SK-N-SH (cell line): ENCODE data around the gene PHC2. TPM values are rescaled to one million over a fixed set of nuclear protein-coding genes. Genes with fewer than 3 reads are reported as not detected.

ENCODE experiments used
- CTCF ChIA-PET: fragments of 300-600, 350-600 bp; formaldehyde crosslinking; extraction: SDS; loops from one replicate; lab custom pipeline; 2021; lab: Yijun Ruan, JAX
- POLR2A ChIA-PET: fragments of 350-600 bp; sonication (Branson Sonifier 250); formaldehyde crosslinking; extraction: SDS; loops from one replicate; lab custom pipeline; 2020; ENCODE audit warnings: antibody characterized with exemption, inconsistent platforms; lab: Yijun Ruan, JAX
- DNase-seq: peaks from one replicate; pipeline ENCODE4 v3.0.0; 2012
- H2AFZ ChIP-seq: fragments of 200-600 bp; sonication (generic); 2 replicates; pipeline ENCODE4 v1.8.1; 2016; ENCODE audit warnings: antibody characterized with exemption, mild to moderate bottlenecking, low read depth
- H3F3A ChIP-seq: fragments of 200-600 bp; sonication (generic); replicated peaks from 2 replicates; pipeline ENCODE3; 2016; ENCODE audit warnings: antibody characterized with exemption, mild to moderate bottlenecking; ENCODE audit not compliant: insufficient read depth
- H3K27ac ChIP-seq, 2 experiments: fragments of 200-500 bp in 1 of 2; fragments of 200-600 bp in 1 of 2; sonication (Bioruptor generic) in 1 of 2; sonication (generic), shearing (Covaris generic) in 1 of 2; 2 replicates each; pipeline versions ENCODE4 v1.5.1 to v1.6.1; 2014 to 2016; ENCODE audit warnings: low read depth in 2 of 2, inconsistent platforms in 1 of 2, low read length in 1 of 2, mild to moderate bottlenecking in 1 of 2, mixed read lengths in 1 of 2
- H3K27me3 ChIP-seq: fragments of 200-600 bp; sonication (generic), shearing (Covaris generic); 2 replicates; pipeline ENCODE4 v1.6.1; 2016; ENCODE audit warnings: mixed run types; ENCODE audit not compliant: insufficient read depth
- H3K36me3 ChIP-seq, 2 experiments: fragments of 200-500 bp in 1 of 2; fragments of 200-600 bp in 1 of 2; sonication (Bioruptor generic) in 1 of 2; sonication (generic) in 1 of 2; replicated peaks in 1 of 2; 2 replicates each; pipeline versions ENCODE3 to v1.5.1; 2014 to 2016; ENCODE audit warnings: low read length in 1 of 2, mild to moderate bottlenecking in 1 of 2; ENCODE audit not compliant: insufficient read depth in 2 of 2, control insufficient read depth in 1 of 2
- H3K4me1 ChIP-seq, 2 experiments: fragments of 200-500 bp in 1 of 2; fragments of 200-600 bp in 1 of 2; sonication (Bioruptor generic) in 1 of 2; sonication (generic), shearing (Covaris generic) in 1 of 2; 2 replicates each; pipeline versions ENCODE4 v1.5.1 to v1.6.1; 2014 to 2016; ENCODE audit warnings: low read depth in 1 of 2, low read length in 1 of 2, mixed run types in 1 of 2; ENCODE audit not compliant: insufficient read depth in 2 of 2, control insufficient read depth in 1 of 2
- H3K4me2 ChIP-seq: fragments of 200-600 bp; sonication (generic), shearing (Covaris generic); 2 replicates; pipeline ENCODE4 v1.6.1; 2017; ENCODE audit warnings: mixed run types
- H3K4me3 ChIP-seq, 2 experiments: fragments of 200-500 bp in 1 of 2; fragments of 200-600 bp in 1 of 2; sonication (Bioruptor generic) in 1 of 2; sonication (generic), shearing (Covaris generic) in 1 of 2; 2 replicates each; pipeline versions ENCODE4 v1.5.1 to v1.8.1; 2014 to 2016; ENCODE audit warnings: low read depth in 2 of 2, inconsistent platforms in 1 of 2, low read length in 1 of 2, mild to moderate bottlenecking in 1 of 2, mixed read lengths in 1 of 2, moderate library complexity in 1 of 2
- H3K79me2 ChIP-seq: fragments of 200-600 bp; sonication (generic); 2 replicates; pipeline ENCODE4 v1.8.1; 2017; ENCODE audit warnings: mild to moderate bottlenecking; ENCODE audit not compliant: insufficient read depth
- H3K9ac ChIP-seq: fragments of 200-600 bp; sonication (generic); 2 replicates; pipeline ENCODE4 v1.6.1; 2017; ENCODE audit warnings: mixed run types
- H3K9me2 ChIP-seq: fragments of 200-600 bp; sonication (generic); 2 replicates; pipeline ENCODE4 v1.6.1; 2017; ENCODE audit warnings: mixed run types
- H3K9me3 ChIP-seq: fragments of 200-600 bp; sonication (generic); 2 replicates; pipeline ENCODE4 v1.6.1; 2017; ENCODE audit warnings: mixed run types, mild to moderate bottlenecking, moderate library complexity
- H4K20me1 ChIP-seq: fragments of 200-600 bp; sonication (generic); 2 replicates; pipeline ENCODE4 v1.6.1; 2017; ENCODE audit warnings: mild to moderate bottlenecking, mixed run types; ENCODE audit not compliant: insufficient read depth
- GATA2 ChIP-seq: sonication (generic); formaldehyde crosslinking; IDR thresholded peaks from 2 replicates; pipeline ENCODE4 v1.5.0; 2020; ENCODE audit warnings: mild to moderate bottlenecking, missing genetic modification reagents
- NFIC ChIP-seq: IDR thresholded peaks from 2 replicates; pipeline ENCODE4 v1.4.0; 2012; ENCODE audit warnings: borderline replicate concordance
- RCOR1 ChIP-seq: fragments of 150-350 bp; IDR thresholded peaks from 2 replicates; pipeline ENCODE4 v1.6.1; 2017; ENCODE audit warnings: antibody characterized with exemption, low read length
- RXRA ChIP-seq: IDR thresholded peaks from 2 replicates; pipeline ENCODE4 v1.4.0; 2012; ENCODE audit warnings: low read depth, mild to moderate bottlenecking, borderline replicate concordance
- SMC3 ChIP-seq: IDR thresholded peaks from 2 replicates; pipeline ENCODE4 v1.6.1; 2012; ENCODE audit warnings: low read depth, low read length, improper control_type of control experiment
- TEAD4 ChIP-seq: IDR thresholded peaks from 2 replicates; pipeline ENCODE4 v1.4.0; 2012; ENCODE audit warnings: mild to moderate bottlenecking, borderline replicate concordance; ENCODE audit not compliant: insufficient read depth
- WGBS: methylation state at CpG from one replicate; pipeline ENCODE4 v1.1.6; 2017; ENCODE audit warnings: low lambda C conversion rate; 5-methylcytosine and 5-hydroxymethylcytosine counted together
- polyA plus RNA-seq, 3 experiments: library from polyadenylated mRNA; depleted of rRNA; stranded (reverse); fragments of >200 nt; gene quantifications; 2 replicates each; pipeline ENCODE4 v1.2.3, GENCODE V29; 2012
- TF ChIP-seq, protein P1 (sequence below): fragments of 200-600 bp; sonication (generic); IDR thresholded peaks from 2 replicates; pipeline ENCODE4 v1.6.1; 2017; ENCODE audit warnings: antibody characterized with exemption, mild to moderate bottlenecking, moderate library complexity
- TF ChIP-seq, protein P2 (sequence below): IDR thresholded peaks from 2 replicates; pipeline ENCODE4 v1.4.0; 2012; ENCODE audit warnings: low read depth

Gene PHC2
- polyA plus RNA-seq, 1 of the 3 experiments (the other 2 are of a cell fraction), result 98.7 TPM

DNA sequence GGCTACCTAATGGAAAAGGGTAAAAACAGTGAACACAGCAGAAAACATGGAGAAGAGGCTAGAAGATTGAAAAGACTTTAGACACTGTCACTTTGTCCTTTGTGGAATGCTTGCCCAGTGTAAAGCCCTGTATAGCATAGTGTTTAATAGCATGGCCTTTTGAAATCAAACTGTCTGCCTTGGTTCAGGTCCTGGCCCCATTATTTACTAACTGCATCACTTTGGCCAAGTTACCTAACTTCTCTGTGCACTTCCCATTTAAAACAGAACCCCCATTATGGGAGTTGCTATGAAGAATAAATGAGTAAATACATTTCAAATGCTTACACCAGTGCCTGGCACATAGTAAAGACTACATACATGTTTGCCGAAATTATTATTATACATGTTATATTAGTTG, 12.1 kb downstream of the PHC2 start:
- Histone ChIP-seq H3F3A (peaks cover 39% of the 10 kb centered on the region), H4K20me1 (no peaks in the 10 kb centered on the region), H3K36me3 (peaks cover 0 to 27% of the 10 kb centered on the region in 2 experiments), H3K4me3 (no peak overlapping the region), H3K27ac (no peak overlapping the region), H3K4me2 (no peak overlapping the region), H3K9me2 (no peaks in the 10 kb centered on the region), H3K9ac (no peak overlapping the region), H3K9me3 (peaks cover 38% of the 10 kb centered on the region), H3K4me1 (peaks cover 0 to 30% of the 10 kb centered on the region in 2 experiments; a peak in 2 of 4 replicates), H3K79me2 (peaks cover 44% of the 10 kb centered on the region; the same call in 1 of the 2 replicates), H3K27me3 (no peaks in the 10 kb centered on the region), H2AFZ (no peak overlapping the region)
- DNase-seq, result no peak
- 100% methylated on average over 1 of the region's 1 CpG for WGBS
- TF ChIP-seq, protein P1, sequence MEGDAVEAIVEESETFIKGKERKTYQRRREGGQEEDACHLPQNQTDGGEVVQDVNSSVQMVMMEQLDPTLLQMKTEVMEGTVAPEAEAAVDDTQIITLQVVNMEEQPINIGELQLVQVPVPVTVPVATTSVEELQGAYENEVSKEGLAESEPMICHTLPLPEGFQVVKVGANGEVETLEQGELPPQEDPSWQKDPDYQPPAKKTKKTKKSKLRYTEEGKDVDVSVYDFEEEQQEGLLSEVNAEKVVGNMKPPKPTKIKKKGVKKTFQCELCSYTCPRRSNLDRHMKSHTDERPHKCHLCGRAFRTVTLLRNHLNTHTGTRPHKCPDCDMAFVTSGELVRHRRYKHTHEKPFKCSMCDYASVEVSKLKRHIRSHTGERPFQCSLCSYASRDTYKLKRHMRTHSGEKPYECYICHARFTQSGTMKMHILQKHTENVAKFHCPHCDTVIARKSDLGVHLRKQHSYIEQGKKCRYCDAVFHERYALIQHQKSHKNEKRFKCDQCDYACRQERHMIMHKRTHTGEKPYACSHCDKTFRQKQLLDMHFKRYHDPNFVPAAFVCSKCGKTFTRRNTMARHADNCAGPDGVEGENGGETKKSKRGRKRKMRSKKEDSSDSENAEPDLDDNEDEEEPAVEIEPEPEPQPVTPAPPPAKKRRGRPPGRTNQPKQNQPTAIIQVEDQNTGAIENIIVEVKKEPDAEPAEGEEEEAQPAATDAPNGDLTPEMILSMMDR, result no peak
- no peak for TF ChIP-seq RCOR1
- no peak for TF ChIP-seq TEAD4
- CTCF ChIA-PET, result no interaction called here
- POLR2A ChIA-PET, result no interaction called here

DNA sequence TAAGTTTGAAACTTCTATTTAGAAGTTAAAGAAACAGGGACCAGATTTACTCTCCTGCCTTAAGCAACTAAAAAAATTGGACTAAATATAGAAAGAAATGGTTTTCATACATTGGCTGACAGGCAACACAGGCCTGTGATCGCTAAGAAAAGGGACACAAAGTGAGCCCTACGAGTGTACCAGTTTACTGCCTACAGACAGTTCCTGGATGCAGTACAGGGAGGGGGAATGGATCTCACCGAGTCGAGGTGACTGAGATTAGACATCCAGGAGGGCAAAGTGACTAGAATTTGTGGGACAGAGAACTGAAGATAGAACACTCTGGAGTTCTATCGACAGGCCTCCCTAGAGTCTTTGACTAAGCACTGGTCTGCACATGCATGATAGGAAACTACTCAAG, 16.0 kb downstream of the PHC2 start:
- no peaks in the 10 kb centered on the region for H4K20me1 ChIP-seq
- H3F3A ChIP-seq, result peaks cover 22% of the 10 kb centered on the region
- no peak overlapping the region for H2AFZ ChIP-seq
- H3K4me1 ChIP-seq, result peaks cover 0 to 5% of the 10 kb centered on the region in 2 experiments; a peak in 2 of 4 replicates
- no peaks in the 10 kb centered on the region for H3K27me3 ChIP-seq
- no peaks in the 10 kb centered on the region for H3K9me2 ChIP-seq
- no peak overlapping the region for H3K4me2 ChIP-seq
- DNase-seq, result no peak
- no peak for TF ChIP-seq NFIC
- TF ChIP-seq, protein P2, sequence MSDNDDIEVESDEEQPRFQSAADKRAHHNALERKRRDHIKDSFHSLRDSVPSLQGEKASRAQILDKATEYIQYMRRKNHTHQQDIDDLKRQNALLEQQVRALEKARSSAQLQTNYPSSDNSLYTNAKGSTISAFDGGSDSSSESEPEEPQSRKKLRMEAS, result no peak
- TF ChIP-seq SMC3, result no peak
- ChIA-PET CTCF (no interaction called here), POLR2A (no interaction called here)
- no peak overlapping the region for H3K4me3 ChIP-seq
- H3K9me3 ChIP-seq, result peaks cover 38% of the 10 kb centered on the region
- no peak overlapping the region for H3K27ac ChIP-seq
- H3K36me3 ChIP-seq, result peaks cover 0 to 26% of the 10 kb centered on the region in 2 experiments
- WGBS, result 66% methylated on average over 5 of the region's 5 CpGs
- H3K9ac ChIP-seq, result no peak overlapping the region
- peaks cover 24% of the 10 kb centered on the region; the same call in 1 of the 2 replicates for H3K79me2 ChIP-seq

DNA sequence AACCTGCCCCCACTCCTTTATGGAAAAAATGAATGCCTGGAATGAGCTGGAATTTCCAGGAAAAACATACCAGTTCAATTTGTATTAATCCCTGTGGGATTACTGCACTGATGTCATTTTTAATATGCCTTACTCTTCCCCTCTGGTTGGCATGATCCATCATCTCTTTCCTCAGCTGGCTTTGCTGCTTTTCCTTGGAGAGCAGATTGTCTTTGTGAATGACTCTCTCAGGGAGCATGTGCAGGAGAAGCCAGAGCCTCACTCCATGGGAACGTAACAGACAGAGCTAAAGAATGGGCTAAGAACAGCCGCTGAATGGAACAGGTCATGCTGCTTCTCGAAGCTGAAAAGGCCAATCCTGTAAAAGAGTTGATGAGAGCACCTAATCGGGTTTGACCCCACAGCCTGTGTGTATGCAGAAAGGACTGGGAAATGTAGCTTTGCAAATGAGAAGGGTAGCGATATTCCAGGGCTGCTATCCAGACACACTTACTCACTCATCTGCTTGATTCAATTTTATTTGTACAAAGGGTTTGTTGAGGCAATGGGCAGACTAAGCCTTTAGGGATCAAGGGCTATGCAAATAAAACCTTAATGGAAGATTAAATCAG, 20.7 kb downstream of the PHC2 start:
- CTCF ChIA-PET, result interaction anchor here (0.9 to 2.1 kb wide), 3 partner anchors 18 to 203 kb away, joined by 3 to 6 read pairs (median 4); no protein-coding TSS in a partner anchor
- H3K4me3 ChIP-seq, result no peak overlapping the region

More for the DNA sequence above, 20.7 kb downstream of the PHC2 start:
- Histone ChIP-seq H3F3A (peaks cover 9% of the 10 kb centered on the region), H3K4me2 (no peak overlapping the region), H3K9ac (no peak overlapping the region), H3K27me3 (no peaks in the 10 kb centered on the region), H3K79me2 (peaks cover 10% of the 10 kb centered on the region; the same call in 1 of the 2 replicates), H3K4me1 (peaks cover 0 to 5% of the 10 kb centered on the region in 2 experiments; a peak in 2 of 4 replicates), H3K9me2 (no peaks in the 10 kb centered on the region), H3K36me3 (peaks cover 0 to 11% of the 10 kb centered on the region in 2 experiments), H3K9me3 (peaks cover 6% of the 10 kb centered on the region; the same call in 1 of the 2 replicates)
- POLR2A ChIA-PET, result no interaction called here
- TF ChIP-seq GATA2 (CRISPR knock-in tag) (peak; percentile 44), RXRA (no peak)
- TF ChIP-seq, protein P1, result no peak
- TF ChIP-seq, all 33 proteins: peak for 1
- H4K20me1 ChIP-seq, result no peaks in the 10 kb centered on the region
- DNase-seq, result peak; percentile 29
- no peak overlapping the region for H2AFZ ChIP-seq
- peak overlapping the region; percentile 17 to 64; a peak in 3 of 4 replicates for H3K27ac ChIP-seq
- WGBS, result 43% methylated on average over 5 of the region's 5 CpGs
